Hypothalamus (tissue), 51 donors: ENCODE measurements around the gene NUDT6.
"Not testable (repeated sequence)": the region's sequence is repeated elsewhere in the genome, so short reads cannot be mapped to it uniquely, and the experiment has no call there.

Experiments
- DNase-seq, 51 donors: peaks; one replicate each; lab custom pipeline; 2025; lab: John Stamatoyannopoulos, UW

The NUDT6 gene, protein sequence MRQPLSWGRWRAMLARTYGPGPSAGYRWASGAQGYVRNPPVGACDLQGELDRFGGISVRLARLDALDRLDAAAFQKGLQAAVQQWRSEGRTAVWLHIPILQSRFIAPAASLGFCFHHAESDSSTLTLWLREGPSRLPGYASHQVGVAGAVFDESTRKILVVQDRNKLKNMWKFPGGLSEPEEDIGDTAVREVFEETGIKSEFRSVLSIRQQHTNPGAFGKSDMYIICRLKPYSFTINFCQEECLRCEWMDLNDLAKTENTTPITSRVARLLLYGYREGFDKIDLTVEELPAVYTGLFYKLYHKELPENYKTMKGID

DNA sequence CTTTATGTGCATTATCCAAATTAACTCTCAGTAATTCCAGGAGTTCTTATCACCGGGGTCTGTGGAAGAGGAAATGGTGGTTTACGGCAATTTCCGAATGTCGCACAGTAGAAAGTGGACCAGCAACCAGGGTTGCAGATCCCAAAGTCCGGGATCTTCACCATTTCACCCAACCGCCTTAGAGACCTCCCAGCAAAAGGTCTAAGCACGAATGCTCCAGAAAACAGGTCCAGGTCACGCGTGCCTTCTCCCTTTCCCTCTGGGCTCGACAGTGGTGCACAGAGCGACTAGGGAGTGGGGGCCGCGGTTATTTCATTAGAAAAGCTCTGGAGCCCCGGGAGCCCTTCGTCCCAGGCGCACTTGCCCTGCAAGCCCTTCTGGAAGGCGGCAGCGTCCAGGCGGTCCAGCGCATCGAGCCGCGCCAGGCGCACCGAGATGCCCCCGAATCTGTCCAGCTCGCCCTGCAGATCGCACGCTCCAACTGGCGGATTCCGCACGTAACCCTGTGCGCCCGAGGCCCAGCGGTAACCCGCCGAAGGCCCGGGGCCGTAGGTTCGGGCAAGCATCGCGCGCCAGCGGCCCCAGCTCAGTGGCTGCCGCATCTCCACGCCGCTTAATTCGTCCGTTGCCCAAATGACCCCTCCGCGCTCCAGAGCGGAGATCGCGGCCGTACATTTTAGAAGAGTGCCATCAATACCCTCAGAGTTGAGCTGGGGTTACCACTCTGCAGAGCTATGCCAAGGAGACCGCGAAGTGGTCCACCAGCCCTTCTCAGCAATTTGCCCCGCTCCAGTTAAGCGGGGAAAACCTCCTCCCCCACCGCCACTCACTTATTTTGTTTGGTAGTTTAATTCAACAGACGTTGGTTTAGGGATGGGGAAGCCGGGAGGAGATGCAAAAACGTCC lies at the start of gene NUDT6:
Gene NUDT6, minus strand, starts transcription at position 627 of the 906 bp plus-strand sequence. Its CDS starts 25 bp downstream, at position 602.
- DNase-seq, result peak; percentile 17 to 88 (median 61)

DNA sequence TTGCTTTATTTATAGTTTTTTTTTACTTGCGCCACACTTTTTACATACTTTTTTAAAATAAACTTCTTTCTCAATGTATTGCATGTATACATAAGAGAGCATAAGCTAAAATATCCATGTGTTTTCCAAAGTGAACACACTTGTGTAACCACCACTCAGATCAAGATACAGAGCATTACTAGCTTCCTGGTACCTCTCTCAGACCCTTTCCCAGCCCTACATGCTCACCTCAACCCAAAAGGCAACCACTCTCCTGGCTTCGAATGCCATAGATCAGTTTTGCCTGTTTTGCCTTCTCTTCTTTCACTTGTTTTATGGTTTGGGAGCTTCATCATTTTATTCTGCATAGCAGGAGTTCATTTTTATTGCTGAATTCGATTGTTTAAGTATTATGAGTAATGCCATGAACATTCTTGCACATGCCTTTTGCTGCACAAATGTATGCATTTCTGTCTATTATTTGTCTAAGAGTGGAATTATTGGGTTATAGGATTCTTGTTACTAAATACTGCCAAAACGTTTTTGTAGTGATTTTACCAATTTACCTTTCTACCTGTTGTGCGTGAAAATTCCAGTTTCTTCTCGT lies 45.9 kb upstream of the NUDT6 start:
- DNase-seq, result no peak

DNA sequence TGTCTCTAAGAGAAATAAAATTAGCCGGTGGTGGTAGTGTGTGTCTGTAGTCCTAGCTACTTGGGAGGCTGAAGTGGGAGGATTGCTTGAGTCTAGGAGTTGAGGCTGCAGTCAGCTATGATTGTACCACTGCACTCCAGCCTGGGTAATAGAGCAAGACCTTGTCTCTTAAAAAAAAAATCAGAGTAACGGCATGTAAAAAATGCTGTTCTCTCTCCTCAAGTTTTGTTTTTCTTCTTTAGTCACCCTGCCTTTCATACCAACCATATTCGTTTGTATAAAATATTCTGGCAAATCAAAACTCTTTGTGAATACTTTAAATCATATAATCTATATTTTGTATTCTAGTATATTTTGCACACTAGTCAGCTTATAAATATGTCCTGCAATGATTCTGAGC lies 44.8 kb upstream of the NUDT6 start:
- DNase-seq, result no peak

DNA sequence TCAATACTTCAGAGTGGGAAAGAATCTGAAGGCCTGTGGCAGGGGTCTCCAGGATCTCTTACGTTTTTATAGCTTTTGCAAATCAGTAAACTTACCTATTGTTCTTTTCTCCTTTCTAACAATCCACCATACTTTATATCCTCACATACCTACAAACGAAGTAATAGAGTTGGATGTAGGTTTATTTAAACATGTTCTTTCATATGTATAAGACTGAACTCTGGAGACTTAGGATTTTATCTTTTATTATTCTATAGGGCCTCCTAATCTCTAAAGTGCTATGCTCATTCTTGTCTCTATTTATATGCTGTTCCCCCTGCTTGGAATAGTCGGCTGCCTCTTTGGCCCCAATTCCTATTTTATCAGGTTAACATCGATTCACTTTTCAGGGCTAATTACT lies 43.8 kb upstream of the NUDT6 start:
- DNase-seq, result no peak

DNA sequence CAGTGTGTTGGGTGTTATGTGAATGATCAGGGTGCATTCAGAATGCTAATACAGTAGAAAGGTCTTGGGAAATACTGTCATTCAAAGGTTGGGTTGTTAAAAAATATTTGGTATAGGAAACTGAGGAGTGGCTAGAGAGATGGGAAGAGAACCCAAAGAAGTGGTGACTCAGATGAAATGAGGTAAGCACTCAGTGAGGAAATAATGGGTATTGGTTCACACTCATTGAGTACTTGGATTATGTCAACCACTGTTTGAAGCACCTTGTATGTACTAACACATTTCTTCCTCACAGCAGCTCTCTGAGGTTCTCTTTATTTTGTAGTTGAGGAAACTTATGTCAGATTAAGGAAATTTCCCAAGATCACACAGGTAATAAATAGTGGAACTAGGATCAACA lies 40.8 kb upstream of the NUDT6 start:
- no peak for DNase-seq

DNA sequence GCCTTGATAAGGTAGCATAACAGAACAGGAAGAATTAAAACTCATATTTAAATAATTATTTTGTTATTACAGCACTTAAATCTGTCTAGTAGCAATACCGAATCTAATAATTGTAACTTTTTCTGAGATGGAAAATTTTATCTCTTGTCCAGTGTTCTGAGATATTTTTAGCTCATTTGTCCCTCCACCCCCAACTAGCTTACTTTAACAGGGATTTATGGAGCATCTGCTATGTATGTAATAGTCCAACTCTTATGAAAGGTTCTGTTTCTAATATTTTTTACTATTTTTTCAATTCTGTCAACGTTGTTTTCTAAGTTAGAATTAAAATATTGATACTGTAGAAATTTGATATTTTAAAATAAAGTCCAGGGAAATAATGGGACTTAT lies 38.2 kb upstream of the NUDT6 start:
- no peak for DNase-seq

DNA sequence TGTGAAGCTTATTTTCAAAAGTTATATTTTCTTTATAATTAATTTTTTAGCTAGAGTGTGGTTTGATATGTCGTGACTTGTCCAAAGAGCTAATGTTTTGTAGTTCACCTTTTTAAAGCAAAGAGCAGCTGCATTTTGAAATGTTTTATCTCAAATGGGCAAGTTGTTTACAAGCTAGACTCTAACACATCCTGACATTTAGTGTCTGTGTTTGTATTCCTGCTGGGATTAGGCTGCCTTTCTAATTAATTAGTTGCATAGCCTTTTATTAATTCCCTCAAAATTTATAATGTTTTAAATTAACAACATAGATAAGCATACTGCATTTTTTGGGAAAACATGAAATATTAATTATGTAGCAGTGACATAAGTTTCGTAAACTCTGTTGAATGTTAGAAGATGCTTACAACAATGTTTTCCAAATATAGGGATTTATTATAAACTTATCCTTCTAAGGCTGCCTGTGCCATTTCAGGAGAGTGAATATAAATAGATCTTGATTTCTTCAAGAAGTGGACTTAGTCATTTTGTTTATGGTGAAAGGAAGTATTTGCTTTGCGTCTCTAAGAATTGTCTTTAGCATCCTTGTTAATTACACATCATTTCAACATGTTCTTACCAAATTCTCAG lies 37.7 kb upstream of the NUDT6 start:
- no peak for DNase-seq

DNA sequence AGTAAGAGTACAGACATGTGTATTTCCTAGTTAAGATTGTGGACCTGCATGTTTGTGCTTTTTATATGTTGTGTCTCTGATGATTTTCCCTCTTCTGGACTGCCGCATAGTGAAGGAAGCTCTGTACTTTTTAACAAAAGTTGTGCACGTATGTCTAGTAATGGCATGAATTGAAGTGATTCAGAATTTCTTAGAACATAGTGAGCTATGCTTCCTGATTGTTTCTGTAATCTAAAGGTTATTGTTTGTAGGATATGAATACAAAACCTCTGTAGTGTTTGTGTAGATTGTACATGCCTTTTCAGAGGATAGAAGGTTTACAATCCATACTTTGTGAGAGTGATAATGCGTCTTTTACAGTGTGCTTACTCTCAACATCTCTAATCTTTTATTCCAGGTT lies 37.0 kb upstream of the NUDT6 start:
- no peak for DNase-seq

DNA sequence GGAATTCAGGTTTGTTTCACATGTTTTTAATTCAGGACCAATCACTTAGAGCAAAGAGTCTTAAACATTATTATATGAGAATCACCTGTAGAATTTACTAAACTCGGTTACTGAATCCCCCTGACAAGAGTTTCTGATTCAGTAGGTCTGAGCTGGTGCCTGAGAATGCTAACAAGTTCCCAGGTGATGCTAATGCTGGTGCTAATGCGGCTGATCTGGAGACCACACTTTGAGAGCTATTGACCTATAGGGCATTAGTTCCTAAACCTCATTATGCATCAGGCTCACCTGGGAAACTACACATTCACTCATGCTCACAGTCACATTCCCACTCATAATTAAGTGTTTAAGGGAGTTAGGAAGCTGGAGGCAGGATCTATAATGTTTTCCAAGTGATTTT lies 36.1 kb upstream of the NUDT6 start:
- no peak for DNase-seq

DNA sequence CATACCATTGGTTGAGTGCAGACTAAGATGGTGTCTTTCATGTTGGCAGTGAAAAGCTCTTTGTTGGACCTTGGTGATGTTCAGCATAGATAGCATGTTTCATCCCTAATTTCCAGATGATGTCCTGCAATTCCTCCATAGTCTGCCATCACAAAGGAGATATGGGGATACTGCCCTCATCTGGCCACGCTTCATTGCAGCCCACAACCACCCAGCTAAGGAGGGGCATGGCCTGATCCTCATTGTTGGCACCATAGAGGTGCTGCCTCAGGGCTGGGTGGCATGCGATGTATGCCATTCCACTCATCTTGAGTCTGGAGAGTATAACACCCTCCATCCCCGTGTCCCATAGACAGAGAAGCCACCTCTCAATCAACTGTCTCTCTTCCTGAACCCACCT lies 31.5 kb upstream of the NUDT6 start:
- no peak for DNase-seq

DNA sequence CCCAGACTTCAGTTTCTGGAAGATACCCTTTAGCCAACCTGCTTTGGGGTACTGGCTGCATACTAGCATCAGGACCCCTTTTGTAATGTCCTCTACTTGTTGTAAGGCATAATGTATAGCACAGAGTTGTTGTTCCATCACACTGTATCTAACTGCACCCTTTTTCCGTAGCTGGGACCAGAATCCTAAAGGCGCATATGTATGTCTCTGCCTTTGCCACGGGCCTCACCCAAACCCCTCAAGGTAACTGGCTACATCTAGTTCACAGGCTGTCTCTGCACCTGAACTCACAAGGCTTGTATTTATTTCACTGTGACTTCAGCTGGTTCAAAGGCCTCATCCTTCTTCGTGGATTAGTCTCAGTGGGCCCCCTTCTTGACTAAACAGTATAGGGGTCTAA lies 29.6 kb upstream of the NUDT6 start:
- no peak for DNase-seq

DNA sequence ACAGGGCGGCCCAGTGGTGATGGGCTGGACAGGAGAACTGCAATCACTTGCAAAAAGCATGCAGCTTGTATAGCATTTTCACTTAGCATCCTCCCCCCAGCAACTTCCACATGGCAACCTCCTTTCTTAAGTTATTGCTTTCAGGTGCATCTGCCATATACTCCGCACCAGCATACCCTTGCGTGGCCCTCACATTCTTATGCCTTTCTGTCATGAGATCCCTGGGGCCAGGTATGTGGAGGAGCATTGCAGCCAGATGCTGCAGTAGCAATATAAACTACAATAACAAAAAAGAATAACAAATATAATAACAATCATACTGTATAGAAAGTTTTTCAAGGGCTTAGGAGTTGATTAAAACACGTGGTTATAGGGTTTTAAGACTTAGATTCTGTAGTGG lies 26.3 kb upstream of the NUDT6 start:
- no peak for DNase-seq

DNA sequence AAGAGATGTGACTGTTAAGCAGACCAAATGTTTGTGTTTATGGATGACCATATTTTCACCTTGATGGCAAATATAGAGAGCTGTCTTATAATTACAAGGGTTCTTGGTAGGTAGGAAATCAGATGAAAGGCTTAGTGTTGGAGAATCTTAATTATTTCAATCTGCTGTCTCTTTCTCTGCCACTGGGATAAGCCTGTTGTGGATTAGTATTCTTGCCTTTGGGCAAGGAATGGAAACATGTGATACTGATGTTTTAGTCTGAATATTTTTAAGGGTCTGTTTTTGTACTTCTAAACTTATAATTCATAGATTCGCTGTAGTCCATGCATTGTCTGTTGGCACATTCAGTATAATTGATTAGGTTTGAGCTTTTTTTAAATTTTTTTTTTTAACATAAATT lies 23.7 kb upstream of the NUDT6 start:
- DNase-seq, result no peak

DNA sequence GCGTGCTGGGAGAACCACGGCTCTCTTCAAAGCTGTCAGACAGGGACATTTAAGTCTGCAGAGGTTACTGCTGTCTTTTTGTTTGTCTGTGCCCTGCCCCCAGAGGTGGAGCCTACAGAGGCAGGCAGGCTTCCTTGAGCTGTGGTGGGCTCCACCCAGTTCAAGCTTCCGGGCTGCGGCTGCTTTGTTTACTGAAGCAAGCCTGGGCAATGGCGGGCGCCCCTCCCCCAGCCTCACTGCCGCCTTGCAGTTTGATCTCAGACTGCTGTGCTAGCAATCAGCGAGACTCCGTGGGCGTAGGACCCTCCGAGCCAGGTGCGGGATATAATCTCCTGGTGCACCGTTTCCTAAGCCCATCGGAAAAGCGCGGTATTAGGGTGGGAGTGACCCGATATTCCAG lies 22.7 kb upstream of the NUDT6 start:
- DNase-seq, result not testable (repeated sequence)

DNA sequence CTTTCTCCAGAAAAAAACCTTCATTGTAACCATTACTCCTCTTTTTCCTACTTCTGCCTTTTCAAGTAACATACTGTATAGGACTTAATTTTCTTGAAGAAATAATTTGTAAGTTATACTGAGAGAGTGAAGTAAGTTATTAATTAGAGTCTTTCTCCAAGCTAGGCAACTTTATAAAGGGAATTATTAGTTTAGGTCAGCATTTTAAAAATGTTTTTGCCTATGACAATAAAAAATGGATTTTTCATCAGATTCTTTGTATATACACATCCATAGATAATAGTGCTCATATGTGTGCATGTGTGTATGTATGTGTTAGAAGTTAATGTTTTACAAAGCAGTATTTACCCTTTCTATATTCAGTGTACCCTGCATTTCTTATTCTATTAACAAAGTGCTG lies 10.4 kb upstream of the NUDT6 start:
- no peak for DNase-seq

DNA sequence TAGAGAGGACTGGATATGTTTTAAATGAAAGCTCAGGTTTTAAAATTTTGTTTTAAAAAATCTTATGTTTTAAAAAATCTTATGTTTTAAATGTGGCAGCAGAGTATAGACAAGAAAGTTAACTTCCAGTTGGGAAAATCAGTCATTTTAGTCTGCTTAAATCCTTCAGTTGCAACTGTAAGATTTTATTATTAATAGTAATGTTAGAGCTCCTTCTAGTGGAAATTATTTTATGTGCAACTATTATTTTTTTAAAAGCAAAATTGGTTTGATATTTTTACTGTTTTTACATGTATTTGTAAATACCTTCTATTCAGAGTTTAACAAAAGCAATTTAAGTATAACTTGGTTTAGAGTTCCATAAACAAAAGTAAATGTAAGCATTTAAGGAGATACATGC lies 8.5 kb upstream of the NUDT6 start:
- DNase-seq, result no peak

DNA sequence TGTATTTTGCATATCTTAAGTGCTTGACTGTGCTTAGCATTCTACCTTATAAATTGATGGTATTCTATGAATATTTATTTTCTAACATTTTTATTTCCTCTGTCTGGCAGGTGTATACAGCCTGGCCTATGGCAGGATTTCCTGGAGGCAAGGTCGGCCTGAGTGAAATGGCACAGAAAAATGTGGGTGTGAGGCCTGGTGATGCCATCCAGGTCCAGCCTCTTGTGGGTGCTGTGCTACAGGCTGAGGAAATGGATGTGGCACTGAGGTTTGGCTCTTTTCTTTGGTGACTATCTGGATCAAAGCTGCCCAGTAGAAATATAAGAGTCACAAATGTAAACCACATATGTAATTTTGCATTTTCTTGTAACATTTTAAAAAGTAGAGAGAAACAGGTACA lies 6.5 kb upstream of the NUDT6 start:
- DNase-seq, result no peak

DNA sequence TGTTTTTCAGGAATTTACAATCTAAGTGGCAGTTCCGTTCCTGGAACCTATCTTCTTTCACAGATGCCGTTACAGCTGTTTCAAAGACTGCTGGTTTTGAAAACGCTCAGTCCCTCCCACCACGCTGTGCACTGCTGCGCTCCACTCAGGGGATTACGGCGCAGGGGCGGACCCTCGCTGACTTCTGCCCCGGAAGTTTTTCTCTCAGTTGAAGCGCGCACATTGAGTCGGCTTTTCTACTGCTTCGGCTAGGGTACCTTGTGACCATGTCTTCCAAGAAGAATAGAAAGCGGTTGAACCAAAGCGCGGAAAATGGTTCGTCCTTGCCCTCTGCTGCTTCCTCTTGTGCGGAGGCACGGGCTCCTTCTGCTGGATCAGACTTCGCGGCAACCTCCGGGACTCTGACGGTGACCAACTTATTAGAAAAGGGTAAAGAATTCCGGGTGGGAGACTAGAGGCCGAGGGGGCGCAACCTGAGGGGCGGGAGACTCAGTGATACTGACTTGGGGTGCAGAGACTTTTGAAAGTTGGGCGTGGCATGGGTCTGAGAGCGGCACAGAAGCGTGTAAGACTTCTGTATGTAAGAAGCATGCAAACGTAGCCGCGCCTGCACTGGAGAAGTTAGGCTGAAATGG lies 597 bp upstream of the NUDT6 start:
- peak; percentile 34 to 94 (median 74) for DNase-seq

DNA sequence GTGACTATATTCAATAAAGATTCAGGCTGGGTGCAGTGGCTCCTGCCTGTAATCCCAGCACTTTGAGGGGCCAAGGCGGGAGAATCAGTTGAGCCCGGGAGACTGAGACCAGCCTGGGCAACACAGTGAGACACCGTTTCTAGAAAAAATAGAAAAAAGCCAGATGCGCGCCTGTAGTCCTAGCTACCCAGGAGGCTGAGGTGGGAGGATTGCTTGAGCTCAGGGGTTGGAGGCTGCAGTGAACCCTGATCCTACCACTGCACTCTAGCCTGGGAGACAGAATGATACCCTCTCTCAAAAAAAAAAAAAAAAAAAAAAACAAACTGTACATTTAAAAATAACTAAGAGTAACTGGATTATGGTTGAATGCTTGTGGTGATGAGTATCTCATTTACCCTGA lies 1.1 kb downstream of the NUDT6 start:
- DNase-seq, result no peak

DNA sequence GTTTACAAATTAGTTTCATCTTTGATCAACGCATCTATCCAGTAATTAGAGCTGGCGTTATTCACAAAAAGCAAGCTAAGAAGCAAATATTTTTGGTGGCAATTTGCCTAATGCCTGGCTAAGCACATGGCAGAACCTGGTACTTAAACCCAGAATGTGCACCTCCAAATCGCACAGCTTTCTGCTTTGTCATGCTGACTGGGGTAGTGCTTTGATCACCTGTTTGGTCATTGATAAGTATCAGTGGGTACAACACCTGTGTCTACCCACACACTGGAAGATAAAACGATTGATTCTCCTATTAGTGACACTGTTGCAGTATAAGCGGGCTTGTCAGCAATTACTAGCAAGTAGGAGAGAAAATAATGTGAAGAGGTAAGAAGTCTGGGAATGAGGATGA lies 1.9 kb downstream of the NUDT6 start:
- no peak for DNase-seq

DNA sequence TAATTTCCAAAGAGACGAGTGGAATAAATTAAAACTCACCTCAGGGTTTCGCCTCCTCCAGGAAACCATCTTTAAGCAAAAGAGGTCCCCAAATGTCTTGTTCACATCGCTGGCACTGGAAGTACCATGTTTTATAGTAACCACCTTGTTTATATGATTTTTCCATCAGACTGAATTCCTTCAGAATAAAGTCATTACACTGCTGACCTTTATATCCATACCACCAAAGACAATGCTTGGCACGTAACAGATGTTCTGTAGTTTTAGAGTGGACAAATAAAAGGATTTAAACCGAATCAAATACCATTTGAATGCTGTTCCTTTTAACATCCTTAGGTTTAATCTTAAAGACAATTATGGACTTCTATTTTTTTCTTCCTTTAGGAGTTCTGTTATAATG lies 4.7 kb downstream of the NUDT6 start:
- no peak for DNase-seq
